Sigmoid colon (tissue), 7 donors: Measurements from ENCODE around the gene BCAN. TPM values are rescaled to one million over a fixed set of nuclear protein-coding genes. Genes with fewer than 3 reads are reported as not detected.

Experiments used
- DNase-seq: peaks from one replicate; pipeline ENCODE4 v3.0.0-alpha.2; 2019
- H3K27ac ChIP-seq, 4 donors: fragments of 200-600 bp; sonication (generic); one replicate each; pipeline ENCODE4 v1.5.1; 2016 to 2019; ENCODE audit warnings: mild to moderate bottlenecking in 1 of 4
- H3K27me3 ChIP-seq, 3 donors: fragments of 200-600 bp; sonication (generic); one replicate each; pipeline ENCODE4 v1.5.1; 2019; ENCODE audit warnings: mild to moderate bottlenecking in 1 of 3
- H3K36me3 ChIP-seq, 4 donors: fragments of 200-600 bp; sonication (generic); one replicate each; pipeline ENCODE4 v1.5.1; 2016 to 2019
- H3K4me1 ChIP-seq, 4 donors: fragments of 200-600 bp; sonication (generic); one replicate each; pipeline ENCODE4 v1.5.1; 2017 to 2019
- H3K4me3 ChIP-seq, 4 donors: fragments of 200-600 bp; sonication (generic); one replicate each; pipeline ENCODE4 v1.5.1; 2017 to 2019; ENCODE audit warnings: mild to moderate bottlenecking in 2 of 4, moderate library complexity in 1 of 4
- H3K9me3 ChIP-seq, 4 donors: fragments of 200-600 bp in 3 of 4; sonication (generic) in 3 of 4; one replicate each; pipeline versions ENCODE4 v1.5.1 to v1.6.1; 2013 to 2019
- CTCF ChIP-seq, 4 experiments: fragments of 450-650 bp in 3 of 4; fragments of 200-600 bp in 1 of 4; IDR thresholded peaks; one replicate each; pipeline ENCODE4 v1.5.1; 2016 to 2019; ENCODE audit warnings: antibody characterized with exemption in 4 of 4, mild to moderate bottlenecking in 3 of 4, moderate library complexity in 2 of 4
- EP300 ChIP-seq, 4 donors: sonication (generic); formaldehyde crosslinking; IDR thresholded peaks; one replicate each; pipeline ENCODE4 v1.6.1; 2017; ENCODE audit warnings: antibody characterized with exemption in 4 of 4
- POLR2A ChIP-seq, 2 donors: fragments of 450-650 bp; IDR thresholded peaks; one replicate each; pipeline ENCODE4 v1.6.1; 2016; ENCODE audit warnings: antibody characterized with exemption in 2 of 2, mild to moderate bottlenecking in 2 of 2, moderate library complexity in 2 of 2
- POLR2AphosphoS5 ChIP-seq, 4 donors: sonication (generic); formaldehyde crosslinking; IDR thresholded peaks; one replicate each; pipeline ENCODE4 v1.6.1; 2017; ENCODE audit warnings: antibody characterized with exemption in 4 of 4
- WGBS, 2 donors: extraction: QIAGEN DNeasy Blood & Tissue Kit; methylation state at CpG; one replicate each; pipeline ENCODE4 v1.1.7; 2013; 5-methylcytosine and 5-hydroxymethylcytosine counted together
- intact Hi-C: fragments of 100-400 bp; cut with DNase I; formaldehyde crosslinking; loops from one replicate; pipeline ENCODE4 v1.15.1; 2023
- polyA plus RNA-seq, 3 donors: library from polyadenylated mRNA; stranded (reverse); fragments of 200-250 nt; gene quantifications; one replicate each; pipeline ENCODE4 v1.2.3, GENCODE V29; 2013
- total RNA-seq, 4 donors: library from RNA; depleted of rRNA; stranded (reverse); fragments of >200 nt; gene quantifications; one replicate each; pipeline ENCODE4 v1.1.0, GENCODE V29; 2016
- donor health status: healthy with polysubstance abuse.
- donor health status: Bipolar disorder and iron deficiency.
- donor health status: healthy.

The BCAN gene
- total and polyA plus RNA-seq, 7 donors = 0.12 to 2.9 (median 2.1) TPM; not detected in 3

- Histone ChIP-seq H3K4me3 (no peak overlapping the region), H3K36me3 (no peaks in the 10 kb centered on the region), H3K9me3 (no peaks in the 10 kb centered on the region), H3K27ac (no peak overlapping the region), H3K4me1 (no peaks in the 10 kb centered on the region), H3K27me3 (peaks cover 0 to 92% (median 45%) of the 10 kb centered on the region in 3 donors)
- intact Hi-C loops = no loop called here
- TF ChIP-seq CTCF (IDR thresholded peaks at IDR 0.05) (no peak), EP300 (IDR thresholded peaks at IDR 0.05) (no peak)
- WGBS, 2 donors = 38 to 45% methylated on average over 2 of the region's 2 CpGs
- no peak for DNase-seq
Measured at GRCh38 chr1:156648951-156649350, 7.0 kb downstream of the BCAN start.

GRCh38 chr1:156652131-156652991 lies 10.4 kb downstream of the BCAN start:
- Histone ChIP-seq H3K4me1 (peaks cover 0 to 14% (median 10%) of the 10 kb centered on the region in 4 donors), H3K9me3 (no peaks in the 10 kb centered on the region), H3K36me3 (no peaks in the 10 kb centered on the region), H3K27me3 (peaks cover 0 to 64% (median 11%) of the 10 kb centered on the region in 3 donors), H3K4me3 (no peak overlapping the region), H3K27ac (no peak overlapping the region)
- TF ChIP-seq POLR2A (IDR thresholded peaks at IDR 0.05) (no peak), EP300 (IDR thresholded peaks at IDR 0.05) (no peak), CTCF (IDR thresholded peaks at IDR 0.05) (no peak), POLR2AphosphoS5 (IDR thresholded peaks at IDR 0.05) (no peak)
- no peak for DNase-seq
- intact Hi-C loops = no loop called here
- WGBS, 2 donors = 55 to 71% methylated on average over 16 of the region's 16 CpGs

- Histone ChIP-seq H3K9me3 (no peaks in the 10 kb centered on the region), H3K36me3 (no peaks in the 10 kb centered on the region), H3K27me3 (peaks cover 0 to 58% (median 6%) of the 10 kb centered on the region in 3 donors), H3K27ac (no peak overlapping the region), H3K4me1 (peaks cover 0 to 20% (median 16%) of the 10 kb centered on the region in 4 donors), H3K4me3 (no peak overlapping the region)
- DNase-seq = no peak
- WGBS, 2 donors = 87 to 91% methylated on average over 9 of the region's 9 CpGs
- intact Hi-C loops = no loop called here
- TF ChIP-seq POLR2AphosphoS5 (IDR thresholded peaks at IDR 0.05) (no peak), CTCF (IDR thresholded peaks at IDR 0.05) (no peak), EP300 (IDR thresholded peaks at IDR 0.05) (no peak), POLR2A (IDR thresholded peaks at IDR 0.05) (no peak)
Measured at GRCh38 chr1:156652992-156653355, 11.1 kb downstream of the BCAN start.

- WGBS, 2 donors = 66 to 79% methylated on average over 1 of the region's 1 CpG
- H3K4me1 ChIP-seq = peaks cover 0 to 30% (median 23%) of the 10 kb centered on the region in 4 donors
- H3K36me3 ChIP-seq = no peaks in the 10 kb centered on the region
- H3K9me3 ChIP-seq = no peaks in the 10 kb centered on the region
- TF ChIP-seq POLR2A (IDR thresholded peaks at IDR 0.05) (no peak), POLR2AphosphoS5 (IDR thresholded peaks at IDR 0.05) (no peak), EP300 (IDR thresholded peaks at IDR 0.05) (no peak), CTCF (IDR thresholded peaks at IDR 0.05) (no peak)
- intact Hi-C loops = loop anchor here (5.0 kb wide), 1 partner anchor 197 kb away; no protein-coding TSS in a partner anchor
- DNase-seq = no peak
- H3K27me3 ChIP-seq = peaks cover 0 to 41% (median 6%) of the 10 kb centered on the region in 3 donors
- no peak overlapping the region for H3K27ac ChIP-seq
- H3K4me3 ChIP-seq = no peak overlapping the region
Measured at GRCh38 chr1:156654700-156655099, 12.8 kb downstream of the BCAN start.
